Tongue (tissue), 2 donors: ENCODE results near the gene TLE1. TPM values are rescaled to one million over a fixed set of nuclear protein-coding genes. Genes with fewer than 3 reads are reported as not detected.
"Not testable (repeated sequence)": the region's sequence is repeated elsewhere in the genome, so short reads cannot be mapped to it uniquely, and the experiment has no call there.

Source experiments
- DNase-seq: peaks from one replicate; pipeline ENCODE4 v3.0.0-alpha.2; 2015
- total RNA-seq: library from RNA; depleted of rRNA; stranded (reverse); fragments of >200 nt; gene quantifications from one replicate; pipeline ENCODE4 v1.2.3, GENCODE V29; 2014

TLE1 gene
- total RNA-seq, 1 donor from 2014 or later, result 73.8 TPM

DNA sequence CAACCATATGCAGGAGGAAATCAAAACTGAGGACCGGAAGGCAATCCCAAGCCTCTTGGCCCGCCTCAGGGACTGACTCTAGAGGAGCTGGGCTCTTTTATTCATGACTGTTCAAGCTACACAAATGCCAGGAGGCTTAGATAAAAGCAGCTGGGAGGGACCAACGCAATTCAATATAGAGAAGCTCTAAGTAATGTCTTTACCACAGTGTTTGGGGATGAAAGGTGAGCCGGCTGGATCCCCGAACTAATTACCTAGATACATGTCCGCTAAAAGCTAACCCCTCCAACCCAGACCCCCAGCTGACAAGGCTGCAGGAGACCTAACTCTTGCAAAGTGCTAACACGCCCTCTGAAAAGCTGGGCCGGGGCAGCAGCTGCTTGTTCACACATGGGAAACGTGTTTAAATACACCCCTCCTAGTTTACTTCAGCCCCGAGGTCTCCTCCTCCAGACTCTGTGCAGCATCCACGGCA is 67.5 kb downstream of the TLE1 start:
- DNase-seq, result peak; percentile 54

DNA sequence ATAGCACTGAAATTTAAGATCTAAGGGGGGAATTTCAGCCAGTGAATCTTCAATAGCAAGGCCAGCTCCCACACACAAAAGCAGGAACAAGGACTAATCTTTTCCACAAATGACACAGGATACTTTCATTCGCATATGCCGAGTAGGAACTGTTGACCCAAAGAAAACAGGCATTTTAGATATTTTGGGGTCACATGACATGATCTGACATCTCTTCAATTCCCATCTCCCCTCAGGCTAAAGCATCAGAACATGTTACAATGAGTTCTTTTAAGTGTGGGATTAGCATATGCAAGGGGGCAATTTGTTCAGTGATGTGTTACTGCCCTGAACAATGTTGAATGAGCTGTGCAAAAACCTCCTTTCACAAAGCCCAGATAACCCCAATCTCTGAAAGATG is 68.2 kb downstream of the TLE1 start:
- peak; percentile 42 for DNase-seq

GRCh38 chr9:81620002-81620390 is 69.4 kb downstream of the TLE1 start:
- DNase-seq, result no peak

GRCh38 chr9:81619353-81620001 is 69.9 kb downstream of the TLE1 start:
- DNase-seq, result no peak

DNA sequence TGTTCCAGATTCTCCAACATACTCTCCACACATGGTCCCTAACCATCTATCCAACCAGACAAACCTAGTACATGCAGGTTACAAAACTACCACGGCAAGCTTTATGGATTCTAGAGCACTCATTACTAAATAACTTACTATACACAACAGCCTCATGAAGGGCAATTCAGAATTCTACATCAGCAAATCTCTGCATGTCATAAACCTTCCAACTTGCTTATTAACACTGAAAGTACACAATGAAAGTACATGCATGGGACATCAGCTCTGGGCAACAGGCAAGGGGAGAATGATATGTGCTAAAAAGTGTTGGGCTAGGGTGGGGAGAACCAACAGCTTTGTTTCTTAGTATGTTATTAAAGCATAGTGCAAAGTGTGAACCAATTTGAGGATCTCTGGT is 70.4 kb downstream of the TLE1 start:
- no peak for DNase-seq

DNA sequence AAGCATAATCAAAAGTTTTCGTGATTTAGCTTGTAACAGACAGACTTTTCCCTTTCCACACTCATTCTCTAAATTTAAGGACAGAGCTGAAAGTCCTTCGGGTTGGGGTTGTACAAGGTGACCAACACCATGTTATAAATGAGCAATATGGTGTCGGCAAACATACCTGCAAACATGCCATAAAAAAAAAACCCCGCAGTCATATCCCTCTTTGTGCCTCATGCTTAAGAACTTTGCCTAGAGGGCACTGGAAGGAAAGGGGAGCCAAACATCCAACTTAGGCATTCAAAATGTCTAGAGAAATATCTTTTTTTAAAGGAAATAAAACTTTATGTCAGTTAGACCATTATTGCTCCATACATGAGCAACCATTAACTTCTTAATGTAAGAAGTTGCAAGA is 73.2 kb downstream of the TLE1 start:
- DNase-seq, result no peak

GRCh38 chr9:81614335-81614734 is 75.0 kb downstream of the TLE1 start:
- DNase-seq, result no peak

DNA sequence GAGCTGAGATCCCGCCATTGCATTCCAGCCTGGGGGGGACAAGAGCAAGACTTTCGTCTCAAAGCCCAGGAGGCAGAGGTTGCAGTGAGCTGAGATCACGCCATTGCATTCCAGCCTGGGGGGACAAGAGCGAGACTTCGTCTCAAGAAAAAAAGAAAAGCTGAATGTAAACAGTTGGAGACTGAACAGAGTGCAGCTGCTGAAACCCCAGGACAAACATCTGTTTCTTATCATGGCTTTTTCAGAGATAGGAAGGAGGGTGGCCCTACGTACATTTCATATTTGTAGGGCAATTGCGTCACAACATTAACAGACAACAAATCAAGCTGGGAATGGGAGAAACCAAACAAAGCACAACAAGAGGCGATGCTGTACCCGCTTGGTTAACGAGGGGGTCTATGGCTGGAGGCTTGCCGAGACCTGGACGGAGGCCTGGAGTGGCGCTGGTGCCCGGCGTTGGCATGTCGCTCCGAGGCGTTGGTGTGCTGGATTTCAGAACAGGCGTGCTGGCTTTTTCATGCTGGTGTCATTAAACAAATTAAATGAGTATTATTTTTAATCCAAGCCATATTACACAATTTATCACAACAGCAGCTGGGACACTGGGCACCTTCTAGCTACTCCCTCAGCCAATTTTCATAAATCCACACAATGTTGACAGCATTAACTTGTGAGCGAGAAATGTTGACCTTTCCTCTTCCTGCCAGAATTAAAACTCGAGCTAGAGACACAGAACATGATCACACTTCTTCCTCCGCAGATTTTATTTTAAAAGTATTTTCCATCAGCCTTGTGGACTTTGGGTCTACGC is 76.1 kb downstream of the TLE1 start:
- peak; percentile 93 for DNase-seq

- no peak for DNase-seq
Observed at GRCh38 chr9:81611664-81612063, 77.7 kb downstream of the TLE1 start.

GRCh38 chr9:81610740-81611107 is 78.6 kb downstream of the TLE1 start:
- no peak for DNase-seq

DNA sequence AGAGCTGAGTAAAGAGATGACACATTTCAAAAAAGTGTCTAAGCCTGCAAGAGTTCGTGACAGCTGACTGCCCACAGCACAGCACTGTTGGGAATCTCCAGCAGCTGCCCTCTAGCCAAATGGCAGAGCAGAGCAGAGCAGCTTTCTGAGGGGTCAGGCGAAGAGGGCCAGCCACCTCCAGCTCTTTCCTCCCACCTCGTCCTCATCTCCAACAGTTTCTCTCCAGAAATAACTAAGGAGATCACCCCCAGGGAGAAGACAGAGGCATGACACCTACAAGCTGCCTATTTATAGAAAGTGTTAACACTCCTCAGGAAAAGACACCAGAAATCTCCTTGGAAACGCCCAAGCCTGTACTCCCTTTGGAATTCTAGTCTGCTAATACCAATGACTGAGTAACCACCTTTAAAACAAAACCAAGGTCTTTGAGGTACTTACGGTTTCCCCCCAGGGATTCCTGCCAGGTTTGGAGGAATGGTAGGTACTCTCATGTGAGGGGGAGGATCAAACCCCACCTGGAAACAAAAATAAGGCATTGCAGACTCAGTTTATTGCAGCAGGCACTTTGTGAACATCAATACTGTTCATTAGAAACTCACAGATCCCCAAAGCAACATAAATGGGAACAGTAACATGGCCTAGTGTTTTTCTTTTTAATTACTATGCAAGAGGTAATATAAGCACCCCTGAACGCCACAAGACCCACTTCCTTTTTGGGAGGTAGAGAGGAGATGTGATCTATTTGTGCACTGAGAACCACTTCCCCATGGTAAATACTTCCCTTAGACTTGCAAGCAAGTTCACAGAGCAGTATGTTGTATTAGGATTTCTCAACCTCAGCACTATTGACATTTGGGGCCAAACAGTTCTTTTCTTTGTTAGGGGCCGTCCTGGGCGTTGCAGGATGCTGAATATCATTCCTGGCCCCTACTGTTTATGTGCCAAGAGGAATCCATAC is 79.3 kb downstream of the TLE1 start:
- DNase-seq, result peak; percentile 59

DNA sequence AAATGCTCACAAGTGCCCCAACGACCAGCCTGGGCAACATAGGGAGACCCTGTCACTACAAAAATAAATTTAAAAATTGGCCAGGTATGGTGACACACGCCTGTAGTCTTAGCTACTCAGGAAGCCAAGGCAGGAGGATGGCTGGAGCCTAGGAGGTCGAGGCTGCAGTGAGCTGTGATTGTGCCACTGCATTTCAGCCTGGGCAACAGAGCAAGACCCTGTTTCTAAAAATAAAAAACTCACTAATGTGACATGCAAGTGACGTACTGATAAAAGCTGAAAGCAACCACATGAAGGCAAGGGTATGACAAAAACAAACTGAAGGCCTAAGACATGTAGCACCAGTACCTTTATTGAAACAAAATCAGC is 81.1 kb downstream of the TLE1 start:
- DNase-seq, result no peak

- no peak for DNase-seq
Observed at GRCh38 chr9:81607593-81608288, 81.6 kb downstream of the TLE1 start.

DNA sequence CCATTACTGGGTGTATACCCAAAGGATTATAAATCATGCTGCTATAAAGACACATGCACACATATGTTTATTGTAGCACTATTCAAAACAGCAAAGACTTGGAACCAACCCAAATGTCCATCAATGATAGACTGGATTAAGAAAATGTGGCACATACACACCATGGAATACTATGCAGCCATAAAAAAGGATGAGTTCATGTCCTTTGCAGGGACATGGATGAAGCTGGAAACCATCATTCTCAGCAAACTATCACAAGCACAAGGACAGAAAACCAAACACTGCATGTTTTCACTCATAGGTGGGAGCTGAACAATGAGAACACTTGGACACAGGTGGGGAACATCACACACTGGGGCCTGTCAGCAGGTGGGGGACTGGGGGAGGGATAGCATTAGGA is 83.1 kb downstream of the TLE1 start:
- not testable (repeated sequence) for DNase-seq

DNA sequence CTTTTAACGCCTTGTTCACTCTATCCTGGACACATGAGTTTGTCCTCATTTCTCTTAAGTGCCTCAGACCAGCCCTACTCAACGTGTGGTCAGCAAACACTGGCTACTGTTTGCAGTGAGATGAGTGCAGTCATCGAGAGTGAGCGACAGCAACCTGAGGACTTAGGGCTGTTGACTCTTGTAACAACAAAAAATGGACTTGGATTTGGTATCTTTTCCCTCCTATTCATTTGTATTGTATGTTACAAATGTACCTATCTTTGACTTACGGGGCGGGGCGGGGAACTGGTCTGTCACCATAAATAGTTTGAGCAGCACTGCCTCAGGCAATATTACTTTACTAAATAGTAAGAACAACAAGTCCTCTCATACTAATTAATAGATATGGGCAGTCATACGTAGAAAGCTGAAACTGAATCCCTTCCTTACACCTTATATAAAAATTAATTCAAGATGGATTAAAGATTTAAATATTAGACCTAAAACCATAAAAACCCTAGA is 84.1 kb downstream of the TLE1 start:
- no peak for DNase-seq

DNA sequence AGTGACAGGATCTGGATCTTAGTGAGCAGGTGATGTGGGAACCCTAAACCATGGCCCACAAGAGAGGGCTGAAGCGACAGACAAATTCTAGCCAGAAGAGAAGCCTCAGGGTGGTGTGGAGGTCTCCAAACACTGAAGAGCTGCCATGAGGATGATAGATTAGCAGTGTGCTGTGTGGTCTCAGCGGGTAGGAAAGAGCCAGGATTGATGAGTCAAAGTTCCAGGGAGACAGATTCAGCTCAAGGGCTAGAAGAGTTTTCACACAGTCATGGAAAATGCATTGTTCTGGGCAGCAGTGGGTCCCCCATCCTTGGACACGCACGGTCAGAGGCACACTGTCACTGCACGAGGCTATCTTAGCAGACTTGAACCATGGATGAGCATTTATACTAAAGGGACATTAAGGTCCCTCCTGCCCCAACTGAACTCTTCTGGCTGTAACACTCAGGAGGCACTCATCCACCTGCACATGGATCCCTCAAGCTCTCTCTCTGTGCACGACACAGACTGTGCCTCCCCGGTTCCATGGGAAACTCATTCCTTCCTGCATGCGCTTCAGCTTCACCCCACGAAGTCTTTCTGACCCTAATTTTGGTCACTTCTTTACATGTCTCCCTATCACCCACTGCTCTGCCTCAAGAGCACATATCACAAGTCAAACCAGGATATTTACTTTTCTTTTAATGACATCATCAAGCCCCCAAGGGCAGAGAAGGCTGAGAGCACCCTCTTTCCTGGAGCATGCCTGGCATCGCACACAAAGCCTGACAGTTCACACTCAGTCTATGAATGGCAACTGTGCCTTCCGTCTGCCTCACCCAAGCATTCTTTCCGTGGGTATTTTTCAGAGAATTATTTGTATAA is 84.8 kb downstream of the TLE1 start:
- no peak for DNase-seq

GRCh38 chr9:81602887-81603680 is 86.3 kb downstream of the TLE1 start:
- DNase-seq, result no peak

DNA sequence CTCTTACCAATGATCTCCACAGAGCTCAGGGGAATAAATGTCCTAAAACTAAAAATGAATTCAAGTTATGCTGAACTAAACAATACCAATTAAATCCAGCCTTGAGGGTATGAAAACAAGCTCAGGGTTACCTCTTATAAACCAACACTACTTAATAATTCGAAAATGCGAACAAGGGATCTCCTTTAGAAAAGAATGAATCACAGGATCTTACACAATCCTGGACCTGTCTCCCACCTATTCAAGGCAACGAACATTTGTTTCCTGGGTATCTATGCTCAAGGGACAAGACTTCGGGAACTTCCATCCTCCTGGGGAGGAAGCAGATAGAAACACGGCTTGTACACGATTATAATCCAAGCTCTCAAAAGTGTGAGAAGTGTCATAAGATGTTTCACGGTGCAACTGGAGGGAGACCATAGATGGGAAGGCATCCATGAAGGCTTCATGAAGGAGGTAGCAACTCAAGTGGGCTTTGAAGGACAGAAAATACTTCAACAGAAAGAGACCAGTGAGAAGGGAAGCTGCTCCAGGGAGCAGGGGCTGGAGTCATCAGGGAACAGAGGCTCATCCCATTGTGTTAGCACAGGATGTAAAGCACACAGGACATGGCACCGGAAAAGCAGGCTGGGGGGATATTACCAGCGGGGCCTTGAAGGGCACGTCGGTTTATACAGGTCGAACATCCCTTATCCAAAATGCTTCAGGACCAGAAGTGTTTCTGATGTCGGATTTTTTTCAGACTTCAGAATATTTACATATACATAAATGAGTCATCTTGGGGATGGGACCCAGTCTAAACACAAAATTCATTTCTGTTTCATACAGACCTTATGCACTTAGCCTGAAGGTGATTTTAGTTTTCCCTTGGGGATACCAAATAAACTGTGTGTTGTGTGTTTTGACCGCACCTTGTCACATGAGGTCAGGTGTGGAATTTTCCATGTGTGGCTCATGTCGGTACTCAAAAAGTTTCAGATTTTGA is 87.4 kb downstream of the TLE1 start:
- no peak for DNase-seq

DNA sequence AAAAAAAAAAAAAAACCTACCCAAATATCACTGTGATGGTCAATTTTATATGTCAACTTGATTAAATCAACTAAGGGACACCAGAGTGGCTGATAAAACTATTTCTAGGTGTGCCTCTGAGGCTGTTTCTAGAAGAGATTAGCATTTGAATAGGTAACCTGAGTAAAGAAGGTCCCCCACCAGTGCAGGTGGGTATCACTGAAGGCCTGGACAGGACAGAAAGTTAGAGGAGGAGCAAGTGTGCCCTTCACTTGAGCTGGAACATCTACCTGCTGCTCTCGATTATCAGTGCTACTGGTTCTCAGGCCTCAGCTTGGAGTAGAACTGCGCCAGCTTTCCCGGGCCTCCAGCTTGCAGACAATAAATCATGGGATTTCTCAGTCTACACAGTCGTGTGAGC is 88.7 kb downstream of the TLE1 start:
- no peak for DNase-seq
